ENCODE results near the gene LRRC10B.

LRRC10B gene

GRCh38 chr11:61526229-61526628, 17.7 kb downstream of the LRRC10B start:
- Mint-ChIP-seq H3K4me3 (no peak overlapping the region), H3K27ac (no peak overlapping the region), H3K27me3 (peaks cover 24% of the 10 kb centered on the region), H3K9me3 (no peaks in the 10 kb centered on the region), H3K4me1 (ENCODE audit: low read depth) (no peaks in the 10 kb centered on the region), H3K36me3 (ENCODE audit: low read depth) (no peaks in the 10 kb centered on the region)
- DNase-seq, result no peak

DNA sequence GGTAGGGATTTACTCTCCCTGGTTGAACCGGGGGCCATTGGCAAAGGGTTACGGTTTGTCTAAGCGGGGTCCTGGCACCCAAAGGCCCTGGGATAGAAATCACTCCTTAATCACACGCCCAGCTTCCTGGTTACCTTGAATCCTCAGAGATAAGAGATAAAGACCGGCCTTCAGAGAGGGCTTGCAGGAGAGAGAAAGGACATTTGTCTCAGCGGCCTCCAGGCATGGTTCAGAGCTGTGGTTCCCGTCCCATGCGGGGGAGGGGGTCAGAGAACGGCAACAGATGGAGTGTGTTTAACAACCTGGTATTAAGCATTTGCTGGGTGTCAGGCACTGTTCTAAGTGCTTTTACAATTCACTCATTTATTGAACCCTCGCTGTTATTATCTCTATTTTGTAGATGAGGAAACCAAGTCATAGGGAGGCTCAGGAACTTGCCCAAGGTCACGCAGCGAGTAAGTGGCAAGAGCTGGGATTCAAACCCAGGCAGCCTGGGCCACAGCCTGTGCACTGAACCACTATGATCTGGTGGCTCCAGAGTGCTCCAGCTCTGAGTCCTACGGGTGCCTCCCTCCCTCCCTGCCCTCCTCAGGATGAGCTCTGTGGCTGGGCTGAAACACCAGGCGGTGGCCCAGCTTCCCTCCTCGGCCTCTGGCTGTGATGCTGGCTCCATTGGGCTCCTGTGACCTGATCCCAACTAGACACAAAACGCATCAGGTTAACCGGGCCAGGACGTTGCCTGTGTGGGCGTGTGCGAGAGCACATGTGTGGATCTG, 18.6 kb downstream of the LRRC10B start:
- H3K9me3 Mint-ChIP-seq, result no peaks in the 10 kb centered on the region
- no peak overlapping the region for H3K4me3 Mint-ChIP-seq
- DNase-seq, result no peak
- H3K27ac Mint-ChIP-seq, result no peak overlapping the region
- no peaks in the 10 kb centered on the region for H3K4me1 Mint-ChIP-seq (ENCODE audit: low read depth)
- H3K27me3 Mint-ChIP-seq, result peaks cover 24% of the 10 kb centered on the region
- H3K36me3 Mint-ChIP-seq (ENCODE audit: low read depth), result no peaks in the 10 kb centered on the region

GRCh38 chr11:61528114-61528513, 19.6 kb downstream of the LRRC10B start:
- Mint-ChIP-seq H3K4me1 (ENCODE audit: low read depth) (no peaks in the 10 kb centered on the region), H3K9me3 (no peaks in the 10 kb centered on the region)

GRCh38 chr11:61529537-61530225, 21.1 kb downstream of the LRRC10B start:
- H3K9me3 Mint-ChIP-seq, result no peaks in the 10 kb centered on the region
- no peak for DNase-seq
- no peaks in the 10 kb centered on the region for H3K4me1 Mint-ChIP-seq (ENCODE audit: low read depth)
- H3K27me3 Mint-ChIP-seq, result peaks cover 33% of the 10 kb centered on the region
- H3K4me3 Mint-ChIP-seq, result no peak overlapping the region
- no peak overlapping the region for H3K27ac Mint-ChIP-seq
- no peaks in the 10 kb centered on the region for H3K36me3 Mint-ChIP-seq (ENCODE audit: low read depth)

More at GRCh38 chr11:61528114-61528513, 19.6 kb downstream of the LRRC10B start:
- peaks cover 27% of the 10 kb centered on the region for H3K27me3 Mint-ChIP-seq
- DNase-seq, result no peak
- H3K4me3 Mint-ChIP-seq, result no peak overlapping the region
- H3K36me3 Mint-ChIP-seq (ENCODE audit: low read depth), result no peaks in the 10 kb centered on the region
- H3K27ac Mint-ChIP-seq, result no peak overlapping the region

DNA sequence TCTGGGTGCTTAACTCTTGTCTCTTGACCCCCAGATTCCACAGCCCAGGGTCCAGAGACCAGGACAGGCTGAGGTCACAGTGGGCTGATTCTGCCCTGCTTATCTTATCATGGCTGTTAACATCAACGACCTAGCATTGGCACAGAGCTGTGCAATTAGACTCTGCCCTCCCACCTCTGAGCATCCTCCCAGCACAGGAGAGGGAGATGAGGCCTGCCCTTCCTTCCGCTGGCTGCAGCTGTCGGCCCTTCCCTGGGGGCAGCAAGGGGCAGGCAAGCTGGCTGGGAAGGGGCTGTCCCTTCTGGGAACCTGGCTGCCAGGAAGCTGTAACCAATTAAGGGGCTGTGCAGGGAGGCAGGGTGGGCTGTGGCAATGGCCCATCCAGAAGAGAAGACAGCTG, 22.5 kb downstream of the LRRC10B start:
- H3K27ac Mint-ChIP-seq, result no peak overlapping the region
- H3K4me3 Mint-ChIP-seq, result no peak overlapping the region
- H3K4me1 Mint-ChIP-seq (ENCODE audit: low read depth), result no peaks in the 10 kb centered on the region
- no peaks in the 10 kb centered on the region for H3K9me3 Mint-ChIP-seq
- peaks cover 38% of the 10 kb centered on the region for H3K27me3 Mint-ChIP-seq
- H3K36me3 Mint-ChIP-seq (ENCODE audit: low read depth), result no peaks in the 10 kb centered on the region
- no peak for DNase-seq

- no peak overlapping the region for H3K4me3 Mint-ChIP-seq
- peaks cover 29% of the 10 kb centered on the region for H3K27me3 Mint-ChIP-seq
- peak; percentile 68 for DNase-seq
- no peak overlapping the region for H3K27ac Mint-ChIP-seq
- H3K4me1 Mint-ChIP-seq (ENCODE audit: low read depth), result no peaks in the 10 kb centered on the region
- H3K36me3 Mint-ChIP-seq (ENCODE audit: low read depth), result no peaks in the 10 kb centered on the region
- H3K9me3 Mint-ChIP-seq, result no peaks in the 10 kb centered on the region
Measured at GRCh38 chr11:61532134-61533038, 23.8 kb downstream of the LRRC10B start.

DNA sequence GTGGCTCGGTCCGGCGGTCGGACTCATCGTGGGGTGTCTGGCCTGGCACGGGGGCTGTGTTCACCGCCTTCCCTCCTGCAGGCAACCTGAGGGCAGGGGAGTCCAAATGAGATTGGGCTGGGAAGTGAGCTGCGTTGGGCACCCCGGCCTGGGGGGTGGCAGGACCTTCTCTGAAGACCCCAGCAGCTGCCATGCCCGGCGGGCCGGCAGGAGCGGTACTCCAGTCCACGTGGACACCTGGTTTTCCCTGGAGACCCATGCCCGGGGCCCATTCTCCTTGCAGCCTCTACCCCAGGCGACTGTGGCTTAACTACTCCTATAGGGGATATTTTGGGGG, 24.5 kb downstream of the LRRC10B start:
- no peaks in the 10 kb centered on the region for H3K4me1 Mint-ChIP-seq (ENCODE audit: low read depth)
- H3K9me3 Mint-ChIP-seq, result no peaks in the 10 kb centered on the region
- no peaks in the 10 kb centered on the region for H3K36me3 Mint-ChIP-seq (ENCODE audit: low read depth)
- no peak overlapping the region for H3K4me3 Mint-ChIP-seq
- no peak for DNase-seq
- peaks cover 24% of the 10 kb centered on the region for H3K27me3 Mint-ChIP-seq
- H3K27ac Mint-ChIP-seq, result no peak overlapping the region

GRCh38 chr11:61533401-61533800, 24.9 kb downstream of the LRRC10B start:
- H3K27ac Mint-ChIP-seq, result no peak overlapping the region
- H3K4me1 Mint-ChIP-seq (ENCODE audit: low read depth), result no peaks in the 10 kb centered on the region

GRCh38 chr11:61534025-61534932, 25.7 kb downstream of the LRRC10B start:
- H3K4me3 Mint-ChIP-seq, result no peak overlapping the region

More at GRCh38 chr11:61533401-61533800, 24.9 kb downstream of the LRRC10B start:
- Mint-ChIP-seq H3K9me3 (no peaks in the 10 kb centered on the region), H3K36me3 (ENCODE audit: low read depth) (no peaks in the 10 kb centered on the region), H3K4me3 (no peak overlapping the region), H3K27me3 (peaks cover 24% of the 10 kb centered on the region)
- no peak for DNase-seq

GRCh38 chr11:61534933-61535839, 26.6 kb downstream of the LRRC10B start:
- H3K27ac Mint-ChIP-seq, result no peak overlapping the region
- no peaks in the 10 kb centered on the region for H3K4me1 Mint-ChIP-seq (ENCODE audit: low read depth)
- no peaks in the 10 kb centered on the region for H3K36me3 Mint-ChIP-seq (ENCODE audit: low read depth)
- no peaks in the 10 kb centered on the region for H3K9me3 Mint-ChIP-seq
- DNase-seq, result no peak
- H3K27me3 Mint-ChIP-seq, result peaks cover 20% of the 10 kb centered on the region
- no peak overlapping the region for H3K4me3 Mint-ChIP-seq

More at GRCh38 chr11:61534025-61534932, 25.7 kb downstream of the LRRC10B start:
- no peak for DNase-seq
- Mint-ChIP-seq H3K9me3 (no peaks in the 10 kb centered on the region), H3K4me1 (ENCODE audit: low read depth) (no peaks in the 10 kb centered on the region), H3K27ac (no peak overlapping the region), H3K27me3 (peaks cover 21% of the 10 kb centered on the region), H3K36me3 (ENCODE audit: low read depth) (no peaks in the 10 kb centered on the region)

- H3K9me3 Mint-ChIP-seq, result no peaks in the 10 kb centered on the region
- H3K36me3 Mint-ChIP-seq (ENCODE audit: low read depth), result no peaks in the 10 kb centered on the region
- no peak for DNase-seq
- H3K27ac Mint-ChIP-seq, result no peak overlapping the region
- H3K4me1 Mint-ChIP-seq (ENCODE audit: low read depth), result no peaks in the 10 kb centered on the region
- peaks cover 23% of the 10 kb centered on the region for H3K27me3 Mint-ChIP-seq
- no peak overlapping the region for H3K4me3 Mint-ChIP-seq
Measured at GRCh38 chr11:61535998-61536675, 27.6 kb downstream of the LRRC10B start.

DNA sequence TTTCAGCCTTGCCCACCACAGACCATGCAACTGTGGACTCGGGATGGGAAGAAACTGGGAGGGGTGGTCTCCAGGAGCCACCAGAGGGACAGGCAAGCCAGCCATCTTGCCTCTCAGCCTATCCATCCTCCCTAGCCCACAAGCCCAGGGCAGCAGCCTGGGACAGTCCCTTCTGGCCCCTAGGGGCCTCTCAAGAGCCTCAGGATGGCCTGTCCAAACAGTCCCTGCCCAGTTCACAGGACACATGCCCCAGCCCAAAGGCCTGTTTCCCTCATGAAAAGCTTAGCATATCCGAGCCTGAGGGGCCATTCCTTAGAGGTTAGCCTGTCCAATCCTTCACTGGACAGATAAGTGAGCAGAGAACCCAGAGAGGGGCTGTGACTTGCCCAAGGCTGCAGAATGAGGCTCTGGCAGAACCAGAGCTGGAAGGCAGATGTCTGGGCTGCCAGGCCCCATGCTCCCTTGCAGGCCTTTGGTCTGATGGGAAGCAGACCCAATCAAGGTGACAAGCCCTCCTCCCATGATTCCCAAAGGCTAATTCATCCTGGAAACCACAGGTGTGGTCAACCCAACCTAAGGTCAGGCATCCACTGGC, 28.2 kb downstream of the LRRC10B start:
- Mint-ChIP-seq H3K9me3 (no peaks in the 10 kb centered on the region), H3K27me3 (peaks cover 30% of the 10 kb centered on the region), H3K36me3 (ENCODE audit: low read depth) (no peaks in the 10 kb centered on the region), H3K4me1 (ENCODE audit: low read depth) (no peaks in the 10 kb centered on the region), H3K27ac (no peak overlapping the region), H3K4me3 (no peak overlapping the region)
- no peak for DNase-seq
